ENCODE measurements around the gene KDELR3.
"Not testable (repeated sequence)": the region's sequence is repeated elsewhere in the genome, so short reads cannot be mapped to it uniquely, and the experiment has no call there.

KDELR3 gene

GRCh38 chr22:38455530-38456271 is 12.2 kb upstream of the KDELR3 start:
- DNase-seq (ENCODE audit: insufficient read length, low spot score) = no peak
- FAIRE-seq = no peak

- FAIRE-seq (no peak), DNase-seq (ENCODE audit: insufficient read length, low spot score) (no peak)
These were observed 11.5 kb upstream of the KDELR3 start for GRCh38 chr22:38456272-38456835.

- FAIRE-seq = no peak
- DNase-seq (ENCODE audit: insufficient read length, low spot score) = no peak
These were observed 10.8 kb upstream of the KDELR3 start for GRCh38 chr22:38456841-38457699.

GRCh38 chr22:38460426-38460840 is 7.5 kb upstream of the KDELR3 start:
- DNase-seq (ENCODE audit: insufficient read length, low spot score) (no peak), FAIRE-seq (no peak)

- FAIRE-seq (no peak), DNase-seq (ENCODE audit: insufficient read length, low spot score) (no peak)
These were observed 6.9 kb upstream of the KDELR3 start for GRCh38 chr22:38461057-38461413.

GRCh38 chr22:38461414-38462081 is 6.3 kb upstream of the KDELR3 start:
- no peak for DNase-seq (ENCODE audit: insufficient read length, low spot score)
- FAIRE-seq = no peak

GRCh38 chr22:38462960-38463784 is 4.7 kb upstream of the KDELR3 start:
- FAIRE-seq (no peak), DNase-seq (ENCODE audit: insufficient read length, low spot score) (no peak)

- FAIRE-seq = no peak
- DNase-seq (ENCODE audit: insufficient read length, low spot score) = no peak
These were observed 2.8 kb upstream of the KDELR3 start for GRCh38 chr22:38464992-38465672.

- DNase-seq (ENCODE audit: insufficient read length, low spot score) (no peak), FAIRE-seq (no peak)
These were observed 2.0 kb upstream of the KDELR3 start for GRCh38 chr22:38465673-38466490.

GRCh38 chr22:38467438-38467903 is 425 bp upstream of the KDELR3 start:
- DNase-seq (ENCODE audit: insufficient read length, low spot score) (no peak), FAIRE-seq (no peak)

- no peak for DNase-seq (ENCODE audit: insufficient read length, low spot score)
These were observed 778 bp downstream of the KDELR3 start for GRCh38 chr22:38468443-38469305.

GRCh38 chr22:38469306-38469781 is 1.4 kb downstream of the KDELR3 start:
- no peak for FAIRE-seq

More at GRCh38 chr22:38468443-38469305, 778 bp downstream of the KDELR3 start:
- FAIRE-seq = no peak

GRCh38 chr22:38470179-38470578 is 2.3 kb downstream of the KDELR3 start:
- DNase-seq (ENCODE audit: insufficient read length, low spot score); FAIRE-seq: not testable (repeated sequence)

More at GRCh38 chr22:38469306-38469781, 1.4 kb downstream of the KDELR3 start:
- no peak for DNase-seq (ENCODE audit: insufficient read length, low spot score)

GRCh38 chr22:38471237-38471636 is 3.3 kb downstream of the KDELR3 start:
- DNase-seq (ENCODE audit: insufficient read length, low spot score) = no peak
- FAIRE-seq = no peak

- DNase-seq (ENCODE audit: insufficient read length, low spot score) (no peak), FAIRE-seq (no peak)
These were observed 6.2 kb downstream of the KDELR3 start for GRCh38 chr22:38474003-38474607.

GRCh38 chr22:38477585-38477984 is 9.7 kb downstream of the KDELR3 start:
- DNase-seq (ENCODE audit: insufficient read length, low spot score) = no peak
- FAIRE-seq = no peak
